Lung microvascular endothelial cell (primary cell): ENCODE measurements around the gene ZCCHC4. TPM values are rescaled to one million over a fixed set of nuclear protein-coding genes. Genes with fewer than 3 reads are reported as not detected.
"Not testable (repeated sequence)": the region's sequence is repeated elsewhere in the genome, so short reads cannot be mapped to it uniquely, and the experiment has no call there.

Source experiments
- DNase-seq, 2 donors: peaks; one replicate each; pipeline versions ENCODE4 v3.0.0 to v3.0.0-alpha.2; 2010; ENCODE audit warnings: low read depth in 2 of 2
- total RNA-seq: library from RNA; depleted of rRNA; stranded (reverse); fragments of >200 nt; gene quantifications from 2 replicates; pipeline ENCODE4 v1.2.1, GENCODE V29; 2014

The ZCCHC4 gene
- total RNA-seq, 1 donor from 2014 or later, result 6.7 TPM

GRCh38 chr4:25320773-25321172, 8.2 kb downstream of the ZCCHC4 start:
- peak in 1 of 2 donors; percentile 12 for DNase-seq

GRCh38 chr4:25321703-25322102, 9.1 kb downstream of the ZCCHC4 start:
- DNase-seq, result no peak

GRCh38 chr4:25328463-25328862, 15.9 kb downstream of the ZCCHC4 start:
- DNase-seq, result not testable (repeated sequence)

DNA sequence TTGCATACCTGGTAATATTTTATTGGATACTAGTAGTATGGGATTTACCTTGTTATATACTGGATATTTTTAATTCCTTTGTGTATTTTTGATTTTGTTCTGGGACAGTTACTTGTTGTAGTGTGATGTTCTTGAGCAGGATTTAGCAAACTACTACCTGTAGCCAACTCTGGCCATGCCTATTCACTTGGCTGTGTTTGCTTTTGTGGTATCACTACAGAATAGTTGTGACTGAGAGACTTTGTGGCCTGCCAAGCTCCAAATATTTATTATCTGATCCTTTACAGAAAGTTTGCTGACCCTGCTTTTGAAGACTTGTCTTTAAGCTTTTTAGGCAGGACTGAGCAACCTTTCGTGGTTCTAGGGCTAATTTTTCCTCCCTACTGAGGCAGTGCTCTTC, 17.8 kb downstream of the ZCCHC4 start:
- no peak for DNase-seq

- peak; percentile 20 to 40 for DNase-seq
These were observed 18.6 kb downstream of the ZCCHC4 start for GRCh38 chr4:25330905-25331808.

GRCh38 chr4:25343671-25344070, 31.1 kb downstream of the ZCCHC4 start:
- no peak for DNase-seq

- no peak for DNase-seq
These were observed 33.2 kb downstream of the ZCCHC4 start for GRCh38 chr4:25345744-25346143.

- no peak for DNase-seq
These were observed 34.3 kb downstream of the ZCCHC4 start for GRCh38 chr4:25346913-25347312.

DNA sequence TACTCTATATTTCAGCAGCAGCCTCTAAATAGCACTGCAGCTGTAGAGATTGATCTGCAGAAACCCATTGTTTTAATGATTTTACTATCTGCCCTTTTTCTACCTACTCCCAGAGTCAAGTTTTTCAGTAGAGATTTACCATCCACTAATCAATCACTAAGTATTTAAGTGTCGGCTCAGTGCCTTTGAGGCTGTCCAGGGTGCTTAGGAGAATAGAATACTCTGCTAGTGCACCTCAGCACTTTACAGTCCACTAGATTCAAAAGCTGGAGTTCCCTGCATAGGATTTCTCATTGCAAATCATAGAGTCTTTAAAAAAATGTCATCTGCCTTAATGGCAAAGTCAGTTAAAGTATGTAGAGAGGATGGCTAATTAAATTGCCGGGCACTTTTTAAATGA, 34.9 kb downstream of the ZCCHC4 start:
- no peak for DNase-seq

- no peak for DNase-seq
These were observed 35.4 kb downstream of the ZCCHC4 start for GRCh38 chr4:25347971-25348370.

- no peak for DNase-seq
These were observed 38.0 kb downstream of the ZCCHC4 start for GRCh38 chr4:25350561-25350960.

DNA sequence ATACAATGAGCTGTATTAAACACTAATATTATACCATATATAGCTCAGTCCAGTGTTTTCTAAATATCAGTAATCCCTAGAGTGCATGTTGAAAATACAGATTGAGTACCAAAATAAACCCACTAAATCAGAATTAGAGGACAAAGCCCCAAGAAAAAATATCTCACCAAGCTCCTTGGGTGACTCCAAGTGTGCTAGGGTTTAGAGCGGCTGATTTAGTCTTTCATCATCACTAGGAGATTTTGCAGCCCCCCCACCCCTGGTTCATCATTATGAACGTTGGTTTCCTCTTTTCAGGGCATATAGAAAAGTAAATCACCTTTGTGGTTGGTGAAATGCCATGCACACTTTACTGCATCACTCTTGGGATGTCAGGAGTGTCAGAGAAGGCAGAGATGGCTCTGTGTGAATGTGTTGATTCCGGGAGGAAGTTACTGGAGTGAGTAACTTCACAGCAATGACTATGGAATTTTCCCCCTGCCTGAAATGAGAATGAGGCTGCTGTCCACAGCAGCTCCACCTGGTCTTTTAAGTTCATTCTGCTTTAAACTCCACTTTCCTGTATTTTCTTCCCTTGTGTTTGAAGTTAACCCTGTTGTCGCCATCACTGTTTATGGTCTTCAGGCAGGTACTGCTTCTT, 39.3 kb downstream of the ZCCHC4 start:
- DNase-seq, result peak; percentile 75 to 77

DNA sequence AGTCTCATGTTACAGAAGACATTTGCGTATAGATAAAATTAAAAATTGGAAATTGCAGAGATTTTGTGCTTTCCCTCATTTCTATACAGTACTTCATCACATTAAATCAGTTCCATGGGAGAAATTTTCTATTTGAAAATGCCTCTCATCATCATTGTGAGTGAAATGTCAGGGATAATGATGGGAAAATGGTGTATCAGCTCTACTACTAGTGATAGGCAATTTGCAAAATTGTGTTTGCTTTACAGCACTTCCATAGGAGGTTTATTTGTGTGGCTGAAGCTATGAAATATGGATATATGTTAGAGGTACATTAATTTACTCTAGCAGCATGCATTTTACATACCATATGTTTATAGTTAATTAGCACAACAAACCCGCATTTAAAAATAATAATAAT, 43.5 kb downstream of the ZCCHC4 start:
- no peak for DNase-seq

DNA sequence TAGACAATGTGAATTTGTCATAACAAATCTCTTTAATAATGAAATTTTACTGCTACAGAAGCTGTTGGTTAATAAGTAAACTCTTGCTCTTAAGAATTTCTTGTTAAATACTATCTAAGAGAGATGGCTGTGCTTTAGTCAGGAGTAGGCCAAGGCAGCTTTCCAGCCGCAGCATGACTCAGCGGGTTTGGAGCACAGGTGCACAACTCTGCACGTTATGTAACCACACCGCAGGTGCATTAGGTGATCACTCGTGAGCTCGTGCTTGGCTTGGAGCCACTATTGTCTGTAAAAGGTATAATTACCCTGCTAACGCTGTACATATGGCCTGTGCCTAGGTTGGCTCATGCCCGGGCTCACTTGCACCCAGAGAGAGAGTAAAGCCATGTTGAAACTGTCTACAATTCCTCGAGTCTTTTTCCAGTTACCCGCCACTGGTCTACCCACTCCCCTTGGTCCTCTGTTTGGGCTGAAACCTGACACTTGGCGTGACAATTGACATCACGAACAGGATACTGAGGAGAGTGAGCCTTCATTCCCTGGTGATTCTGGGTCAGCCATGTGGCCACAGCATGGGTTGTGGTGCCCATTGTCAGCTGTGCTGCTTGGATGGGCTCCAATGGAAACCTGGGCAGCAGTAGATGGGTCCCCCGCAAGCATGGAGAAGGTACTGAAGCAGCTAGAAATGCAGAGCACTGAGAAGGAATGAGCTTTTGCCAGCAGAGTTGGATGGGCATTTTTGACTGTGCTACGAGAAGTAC, 46.1 kb downstream of the ZCCHC4 start:
- DNase-seq, result no peak

- no peak for DNase-seq
These were observed 48.7 kb downstream of the ZCCHC4 start for GRCh38 chr4:25361253-25361652.

DNA sequence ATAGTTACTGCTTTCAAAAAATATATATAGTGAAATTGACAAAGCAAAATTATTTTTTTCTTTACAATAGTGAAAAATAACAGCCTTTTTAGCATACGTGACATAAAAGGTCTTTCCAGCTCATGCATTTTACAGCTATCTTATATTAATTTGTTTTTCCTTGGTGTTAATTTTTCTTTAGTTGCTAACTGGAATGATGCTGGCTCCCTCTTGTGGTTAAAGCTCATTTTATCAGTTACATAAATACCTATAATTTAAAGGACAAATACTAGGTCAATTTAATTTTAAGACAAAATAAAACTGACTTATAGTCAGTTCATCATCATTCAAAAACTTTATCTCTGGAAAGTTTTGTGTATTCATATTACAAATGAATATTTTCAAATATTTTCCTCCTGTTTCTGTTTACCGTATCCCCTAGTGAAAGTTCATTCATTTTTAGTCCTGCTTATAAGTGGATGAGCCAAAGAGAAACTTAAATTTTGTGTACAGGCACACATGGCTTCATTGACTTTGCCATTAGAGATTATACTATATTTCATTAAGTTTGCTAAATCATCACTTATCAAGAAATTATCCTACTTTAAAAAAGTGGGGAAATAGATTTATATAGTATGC, 54.5 kb downstream of the ZCCHC4 start:
- DNase-seq, result peak; percentile 67 to 75

DNA sequence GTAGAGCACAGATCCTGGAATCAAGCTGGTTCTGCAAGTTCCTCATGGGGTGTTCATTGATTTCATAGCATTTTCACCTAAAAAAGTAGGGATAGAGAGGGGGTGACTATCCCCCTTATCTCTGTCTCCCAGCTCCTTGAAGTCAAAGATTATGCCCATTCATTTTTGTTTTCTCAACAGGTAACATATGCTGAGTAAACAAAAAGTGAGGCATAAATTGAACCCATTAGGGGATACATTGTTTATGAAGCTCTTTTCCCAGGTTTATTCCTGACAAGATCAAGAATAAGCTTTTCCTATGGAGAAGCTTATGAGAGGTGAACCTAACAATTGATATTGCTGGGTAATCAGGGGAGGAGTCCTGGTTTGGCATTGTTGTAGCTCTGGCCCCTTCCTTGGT, 55.3 kb downstream of the ZCCHC4 start:
- DNase-seq, result no peak

- no peak for DNase-seq
These were observed 55.7 kb downstream of the ZCCHC4 start for GRCh38 chr4:25368315-25368714.

DNA sequence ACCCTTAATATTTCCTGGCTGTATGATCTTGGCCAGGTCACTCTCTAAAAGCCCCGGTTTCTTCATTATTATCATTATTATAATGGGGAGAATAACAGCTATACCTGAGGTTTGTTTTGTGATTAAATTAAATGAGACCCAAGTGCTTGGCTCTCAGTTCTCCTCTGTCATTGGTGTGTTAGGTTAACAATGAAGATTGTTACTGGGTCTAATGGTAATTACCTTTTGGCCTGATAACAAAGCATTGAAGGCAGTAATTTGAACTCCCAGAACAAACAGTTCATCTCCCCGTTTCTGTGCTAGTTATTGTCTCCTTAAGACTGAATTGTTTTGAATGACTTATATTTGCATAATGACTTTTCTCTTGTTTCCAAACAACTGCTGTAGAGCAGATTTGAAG, 57.7 kb downstream of the ZCCHC4 start:
- DNase-seq, result no peak

DNA sequence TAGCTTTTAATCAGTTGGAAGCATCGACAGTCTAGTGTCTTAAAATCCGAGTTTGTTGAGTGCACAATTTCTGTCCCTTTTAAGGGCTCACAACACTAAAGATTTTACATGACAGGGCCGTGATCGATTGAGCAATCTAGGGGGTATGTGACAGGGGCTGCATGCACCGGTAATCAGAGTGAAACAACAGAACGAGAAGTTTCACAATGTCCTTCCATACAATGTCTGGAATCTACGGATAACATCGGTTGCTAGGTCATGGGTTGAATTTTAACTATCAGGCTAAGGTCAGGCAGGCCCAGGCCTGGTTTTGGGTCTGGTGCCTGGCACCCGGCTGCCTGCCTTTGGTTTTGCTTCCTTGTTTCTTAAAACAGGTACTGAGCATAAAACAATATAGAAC, 60.0 kb downstream of the ZCCHC4 start:
- DNase-seq, result not testable (repeated sequence)

GRCh38 chr4:25376754-25377571, 64.4 kb downstream of the ZCCHC4 start, which contains the start of gene ANAPC4:
Gene ANAPC4, plus strand, starts transcription at chr4:25377263. Its CDS starts 165 bp downstream, at chr4:25377428.
- DNase-seq, result peak; percentile 90 to 95
